PC-9 (cell line): ENCODE measurements around the gene ACSL6. TPM values are rescaled to one million over a fixed set of nuclear protein-coding genes. Genes with fewer than 3 reads are reported as not detected.

Source experiments
- BruUV-seq: library from RNA; stranded (reverse); fragments of 400-500 nt; replicated peaks from 2 replicates; lab custom pipeline; 2021; lab: Mats Ljungman, UMichigan
- CTCF ChIA-PET: fragments of 300-600 bp; sonication (Branson Sonifier 250); formaldehyde crosslinking; loops from one replicate; lab custom pipeline; 2022; ENCODE audit warnings: antibody characterized with exemption; lab: Charles Lee
- POLR2A ChIA-PET: fragments of 300-600 bp; sonication (Branson Sonifier 250); formaldehyde crosslinking; loops from one replicate; lab custom pipeline; 2022; ENCODE audit warnings: antibody characterized with exemption; ENCODE audit not compliant: unreplicated experiment; lab: Charles Lee
- DNase-seq, 2 experiments: peaks; one replicate each; pipeline versions ENCODE4 v3.0.0 to v3.0.0-alpha.2; 2015 to 2022; ENCODE audit warnings: mixed read lengths in 1 of 2
- H2AFZ ChIP-seq: fragments of 200-600 bp; sonication (generic); 2 replicates; pipeline ENCODE4 v1.8.1; 2017; ENCODE audit warnings: antibody characterized with exemption
- H3F3A ChIP-seq: fragments of 200-600 bp; sonication (generic); 2 replicates; pipeline ENCODE4 v1.8.1; 2017; ENCODE audit warnings: antibody characterized with exemption, mild to moderate bottlenecking, low read depth; ENCODE audit not compliant: insufficient read depth
- H3K27ac ChIP-seq: fragments of 200-600 bp; sonication (generic); 2 replicates; pipeline ENCODE4 v1.6.1; 2016; ENCODE audit warnings: mixed run types
- H3K27me3 ChIP-seq: fragments of 200-600 bp; sonication (generic); 2 replicates; pipeline ENCODE4 v1.6.1; 2016; ENCODE audit warnings: low read depth, mixed run types; ENCODE audit not compliant: insufficient read depth
- H3K36me3 ChIP-seq: fragments of 200-600 bp; sonication (generic); 2 replicates; pipeline ENCODE4 v1.6.1; 2016; ENCODE audit warnings: low read depth, mixed run types
- H3K4me1 ChIP-seq: fragments of 200-600 bp; sonication (generic); replicated peaks from 2 replicates; pipeline ENCODE4 v1.6.1; 2016; ENCODE audit warnings: mixed run types; ENCODE audit not compliant: insufficient read depth
- H3K4me2 ChIP-seq: fragments of 200-600 bp; sonication (generic); 2 replicates; pipeline ENCODE4 v1.6.1; 2017; ENCODE audit warnings: mixed run types
- H3K4me3 ChIP-seq: fragments of 200-600 bp; sonication (generic); 2 replicates; pipeline ENCODE4 v1.6.1; 2016; ENCODE audit warnings: mixed run types
- H3K79me2 ChIP-seq: fragments of 200-600 bp; sonication (generic); 2 replicates; pipeline ENCODE4 v1.6.1; 2017; ENCODE audit warnings: low read depth, mixed run types
- H3K9me2 ChIP-seq: fragments of 200-600 bp; sonication (generic); 2 replicates; pipeline ENCODE4 v1.8.1; 2017; ENCODE audit warnings: mild to moderate bottlenecking; ENCODE audit not compliant: insufficient read depth
- H3K9me3 ChIP-seq: fragments of 200-600 bp; sonication (generic); 2 replicates; pipeline ENCODE4 v1.8.1; 2016; ENCODE audit warnings: low read depth; ENCODE audit not compliant: insufficient read depth
- H4K20me1 ChIP-seq: fragments of 200-600 bp; sonication (generic); 2 replicates; pipeline ENCODE4 v1.8.1; 2017; ENCODE audit not compliant: insufficient read depth
- EZH2 ChIP-seq: fragments of 200-600 bp; sonication (generic); IDR thresholded peaks from 2 replicates; pipeline ENCODE4 v1.8.0; 2017; ENCODE audit warnings: antibody characterized with exemption, low read depth
- intact Hi-C: fragments of 100-400 bp; cut with micrococcal nuclease; formaldehyde crosslinking; loops from one replicate; pipeline ENCODE4 v1.10.0; 2022; ENCODE audit not compliant: unreplicated experiment
- total RNA-seq: library from RNA; stranded (reverse); gene quantifications from 2 replicates; pipeline ENCODE4 v1.2.3, GENCODE V29; 2021
- TF ChIP-seq, protein P1 (sequence below): fragments of 200-600 bp; sonication (generic); conservative IDR thresholded peaks from 2 replicates; pipeline ENCODE4 v1.6.1; 2017; ENCODE audit warnings: mixed run types, antibody characterized with exemption, mild to moderate bottlenecking, moderate library complexity

The ACSL6 gene
- total RNA-seq, 1 experiment from 2014 or later, result not detected

DNA sequence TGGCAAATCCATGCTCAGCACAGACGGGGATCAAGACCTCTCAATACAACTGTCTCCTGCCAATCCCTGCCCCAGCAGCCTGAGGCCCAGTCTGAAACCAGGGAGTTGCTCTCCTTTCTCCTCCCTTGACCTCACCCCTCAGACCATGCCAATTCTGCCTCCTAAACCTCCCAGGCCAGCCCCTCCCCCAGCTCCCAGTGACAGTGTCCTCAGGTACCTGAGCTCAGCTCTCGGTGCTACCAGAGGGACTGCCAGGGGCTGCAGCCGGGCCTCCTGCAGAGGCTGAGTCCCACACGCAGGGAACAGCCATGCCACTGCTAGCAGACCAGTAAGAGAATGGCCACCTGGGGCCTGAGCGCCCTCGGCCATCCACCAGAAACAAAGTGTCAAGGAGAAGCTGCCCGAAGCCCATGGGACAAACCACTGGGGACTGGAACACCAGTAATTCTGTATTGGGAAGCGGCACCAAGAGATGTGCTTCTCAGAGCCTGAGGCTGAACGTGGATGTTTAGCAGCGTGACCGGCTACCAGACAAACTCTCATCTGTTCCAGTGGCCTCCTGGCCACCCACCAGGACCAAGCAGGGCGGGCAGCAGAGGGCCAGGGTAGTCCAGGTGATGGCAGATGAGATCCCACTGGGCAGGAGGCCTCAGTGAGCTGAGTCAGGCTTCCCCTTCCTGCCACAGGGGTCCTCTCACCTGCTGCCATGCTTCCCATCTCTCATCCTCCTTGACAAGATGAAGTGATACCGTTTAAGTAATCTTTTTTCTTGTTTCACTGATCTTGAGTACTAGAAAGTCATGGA is 48.4 kb upstream of the ACSL6 start:
- no peaks in the 10 kb centered on the region for H3K9me2 ChIP-seq
- H3K9me3 ChIP-seq, result no peaks in the 10 kb centered on the region
- BruUV-seq, result no TSS peak
- H3K4me2 ChIP-seq, result no peak overlapping the region
- no peaks in the 10 kb centered on the region for H3K4me1 ChIP-seq
- H3K79me2 ChIP-seq, result no peaks in the 10 kb centered on the region
- H3K36me3 ChIP-seq, result no peaks in the 10 kb centered on the region
- no peak for TF ChIP-seq EZH2
- TF ChIP-seq, protein P1, sequence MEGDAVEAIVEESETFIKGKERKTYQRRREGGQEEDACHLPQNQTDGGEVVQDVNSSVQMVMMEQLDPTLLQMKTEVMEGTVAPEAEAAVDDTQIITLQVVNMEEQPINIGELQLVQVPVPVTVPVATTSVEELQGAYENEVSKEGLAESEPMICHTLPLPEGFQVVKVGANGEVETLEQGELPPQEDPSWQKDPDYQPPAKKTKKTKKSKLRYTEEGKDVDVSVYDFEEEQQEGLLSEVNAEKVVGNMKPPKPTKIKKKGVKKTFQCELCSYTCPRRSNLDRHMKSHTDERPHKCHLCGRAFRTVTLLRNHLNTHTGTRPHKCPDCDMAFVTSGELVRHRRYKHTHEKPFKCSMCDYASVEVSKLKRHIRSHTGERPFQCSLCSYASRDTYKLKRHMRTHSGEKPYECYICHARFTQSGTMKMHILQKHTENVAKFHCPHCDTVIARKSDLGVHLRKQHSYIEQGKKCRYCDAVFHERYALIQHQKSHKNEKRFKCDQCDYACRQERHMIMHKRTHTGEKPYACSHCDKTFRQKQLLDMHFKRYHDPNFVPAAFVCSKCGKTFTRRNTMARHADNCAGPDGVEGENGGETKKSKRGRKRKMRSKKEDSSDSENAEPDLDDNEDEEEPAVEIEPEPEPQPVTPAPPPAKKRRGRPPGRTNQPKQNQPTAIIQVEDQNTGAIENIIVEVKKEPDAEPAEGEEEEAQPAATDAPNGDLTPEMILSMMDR, result no peak
- no peak overlapping the region for H3K4me3 ChIP-seq
- no peak overlapping the region for H2AFZ ChIP-seq
- no peak overlapping the region for H3K27ac ChIP-seq
- CTCF ChIA-PET, result no interaction called here
- H4K20me1 ChIP-seq, result no peaks in the 10 kb centered on the region
- H3F3A ChIP-seq, result no peaks in the 10 kb centered on the region; the same call in 1 of the 2 replicates
- intact Hi-C loops, result loop anchor here (5.0 to 10.0 kb wide), 4 partner anchors 53 to 805 kb away; partner anchors contain the start of genes GDF9, SLC22A4 and UQCRQ
- POLR2A ChIA-PET, result interaction anchor here (0.7 kb wide), 1 partner anchor 320 kb away, joined by 3 read pairs; no protein-coding TSS in a partner anchor
- no peaks in the 10 kb centered on the region for H3K27me3 ChIP-seq
- DNase-seq, result no peak

DNA sequence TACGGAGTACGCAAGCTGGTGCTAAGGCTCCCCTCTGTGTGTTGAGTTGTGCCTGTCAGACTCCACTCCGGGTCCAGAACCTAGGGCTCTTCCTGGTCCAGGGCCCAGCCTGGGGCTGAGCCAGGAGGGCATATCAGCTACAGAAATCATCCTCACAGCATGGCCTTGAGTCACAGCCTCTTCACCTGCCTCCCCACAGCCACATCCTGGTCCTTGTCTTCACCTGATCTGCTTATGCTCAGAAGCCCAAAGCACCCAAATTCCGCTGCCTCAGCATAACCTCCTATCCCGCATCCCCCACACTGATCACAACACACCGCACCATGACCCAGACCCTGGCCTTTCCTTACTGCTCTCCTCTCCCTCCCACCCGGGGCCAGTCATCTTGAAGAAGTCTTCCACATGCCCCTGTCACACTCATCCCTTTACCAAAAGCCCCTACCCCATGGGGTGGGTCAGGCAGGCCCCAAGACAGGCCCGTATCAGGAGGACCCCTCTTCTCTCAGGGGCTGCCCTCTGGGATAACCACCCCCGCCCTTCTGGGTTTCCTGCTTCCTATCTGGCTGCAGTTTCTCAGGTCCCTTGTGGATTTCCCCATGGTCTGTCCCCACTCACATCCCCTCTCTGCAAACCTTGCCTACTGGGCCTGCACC is 47.7 kb upstream of the ACSL6 start:
- H3K27ac ChIP-seq, result no peak overlapping the region
- H3K79me2 ChIP-seq, result no peaks in the 10 kb centered on the region
- H3K9me2 ChIP-seq, result no peaks in the 10 kb centered on the region
- H3K9me3 ChIP-seq, result no peaks in the 10 kb centered on the region
- no TSS peak for BruUV-seq
- H3K4me3 ChIP-seq, result no peak overlapping the region
- H3K36me3 ChIP-seq, result no peaks in the 10 kb centered on the region
- no peak for TF ChIP-seq EZH2
- TF ChIP-seq, protein P1, result no peak
- CTCF ChIA-PET, result interaction anchor here (0.6 kb wide), 1 partner anchor 58 kb away, joined by 3 read pairs; no protein-coding TSS in a partner anchor
- H2AFZ ChIP-seq, result no peak overlapping the region
- no peaks in the 10 kb centered on the region; the same call in 1 of the 2 replicates for H3F3A ChIP-seq
- intact Hi-C loops, result no loop called here
- no peak for DNase-seq
- no peaks in the 10 kb centered on the region for H3K4me1 ChIP-seq
- H4K20me1 ChIP-seq, result no peaks in the 10 kb centered on the region
- no peak overlapping the region for H3K4me2 ChIP-seq
- POLR2A ChIA-PET, result no interaction called here
- no peaks in the 10 kb centered on the region for H3K27me3 ChIP-seq

DNA sequence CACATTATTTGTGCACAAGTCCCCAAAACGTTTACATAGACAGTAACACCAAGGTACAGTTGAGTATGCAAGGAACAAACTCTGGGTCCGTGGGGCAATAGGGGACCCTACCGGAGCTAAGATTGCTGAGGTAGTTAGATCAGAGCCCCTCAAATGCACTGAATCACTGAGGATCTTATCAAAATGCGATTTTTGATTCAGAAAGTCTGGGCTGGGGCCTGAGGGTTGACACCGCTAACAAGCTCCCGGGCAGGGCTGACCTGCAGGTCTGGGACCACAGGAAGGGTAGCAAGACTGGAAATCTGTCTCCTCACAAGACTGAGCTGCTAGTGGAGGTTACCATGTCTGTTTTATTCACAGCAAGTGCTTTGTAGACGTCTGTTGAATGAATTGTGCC is 47.2 kb upstream of the ACSL6 start:
- no peak overlapping the region for H3K4me3 ChIP-seq
- no peaks in the 10 kb centered on the region for H3K4me1 ChIP-seq
- no peak overlapping the region for H3K4me2 ChIP-seq
- TF ChIP-seq, protein P1, result no peak
- TF ChIP-seq EZH2, result no peak
- H2AFZ ChIP-seq, result no peak overlapping the region
- intact Hi-C loops, result no loop called here
- H3K9me3 ChIP-seq, result no peaks in the 10 kb centered on the region
- ChIA-PET CTCF (interaction anchor here (0.6 kb wide), 1 partner anchor 57 kb away, joined by 3 read pairs; no protein-coding TSS in a partner anchor), POLR2A (no interaction called here)
- no TSS peak for BruUV-seq
- H4K20me1 ChIP-seq, result no peaks in the 10 kb centered on the region
- H3K27ac ChIP-seq, result no peak overlapping the region
- DNase-seq, result no peak
- H3K79me2 ChIP-seq, result no peaks in the 10 kb centered on the region
- no peaks in the 10 kb centered on the region for H3K9me2 ChIP-seq
- no peaks in the 10 kb centered on the region for H3K36me3 ChIP-seq
- no peaks in the 10 kb centered on the region for H3K27me3 ChIP-seq
- no peaks in the 10 kb centered on the region; the same call in 1 of the 2 replicates for H3F3A ChIP-seq
